ENCODE results near the gene PPP1R1A.

Gene PPP1R1A

GRCh38 chr12:54571193-54572188 is 17.0 kb downstream of the PPP1R1A start:
- no peak for DNase-seq (ENCODE audit: low spot score)

GRCh38 chr12:54569995-54570528 is 18.4 kb downstream of the PPP1R1A start:
- DNase-seq (ENCODE audit: low spot score) = no peak

GRCh38 chr12:54569072-54569471 is 19.4 kb downstream of the PPP1R1A start:
- no peak for DNase-seq (ENCODE audit: low spot score)

GRCh38 chr12:54566792-54567191 is 21.7 kb downstream of the PPP1R1A start:
- DNase-seq (ENCODE audit: low spot score) = no peak

DNA sequence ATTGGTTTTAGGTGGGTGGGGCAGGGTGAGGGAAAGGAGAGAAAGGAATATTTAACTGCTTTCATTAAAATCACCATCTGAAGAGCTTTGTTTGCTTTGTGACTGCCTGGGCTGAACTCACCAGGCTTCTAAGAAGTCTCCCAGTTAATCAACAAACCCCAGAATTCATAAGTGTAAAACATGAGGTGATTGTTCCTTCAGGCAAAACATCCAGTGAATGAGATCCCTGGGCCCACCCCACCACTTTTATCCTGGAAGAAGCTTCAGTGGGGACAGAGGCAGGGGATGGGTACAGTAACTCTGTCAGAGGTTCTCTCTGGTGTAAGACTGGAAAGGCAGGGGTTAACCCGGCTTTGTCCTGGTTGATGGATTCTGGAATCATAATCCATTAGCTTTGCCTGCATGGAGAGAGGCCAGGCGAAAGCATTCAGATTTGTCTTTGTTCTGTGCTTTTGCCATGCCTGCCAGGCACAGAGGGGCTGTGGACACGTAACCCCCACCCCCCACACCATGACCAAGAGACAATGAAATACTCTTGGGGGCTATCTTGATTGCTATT is 22.4 kb downstream of the PPP1R1A start:
- DNase-seq (ENCODE audit: low spot score) = no peak

DNA sequence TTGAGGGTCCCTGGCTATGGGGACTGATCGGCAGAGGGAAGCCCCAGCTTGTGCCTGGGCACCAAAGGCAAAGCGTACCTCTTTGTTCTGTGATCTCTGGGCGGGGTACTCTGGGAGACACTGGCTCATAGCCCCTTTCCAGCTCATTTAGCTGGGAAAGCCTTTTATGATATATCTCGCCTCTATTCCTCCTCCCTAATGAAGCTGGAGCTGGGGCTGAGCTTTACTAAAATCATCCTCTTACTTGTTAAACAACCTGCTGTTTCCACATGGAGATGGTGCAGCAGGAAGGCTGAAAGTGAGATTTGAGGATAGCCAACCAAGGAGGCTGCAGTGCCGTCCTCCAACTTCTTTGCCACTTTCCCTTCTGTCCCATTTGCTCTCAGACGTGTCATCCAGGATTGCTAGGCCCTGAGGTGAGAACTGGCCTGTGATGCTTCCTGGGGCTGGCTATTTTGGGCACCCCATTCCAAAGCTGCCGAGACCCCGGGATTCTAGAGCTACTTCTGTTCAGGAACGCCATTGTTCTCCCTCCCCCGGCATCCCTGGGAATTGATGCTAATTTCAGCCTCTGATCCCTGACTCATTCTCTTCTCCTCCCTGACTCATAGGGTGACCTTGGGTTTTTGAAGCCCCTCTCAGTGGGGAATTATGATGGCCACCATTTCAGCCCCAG is 23.0 kb downstream of the PPP1R1A start:
- no peak for DNase-seq (ENCODE audit: low spot score)

DNA sequence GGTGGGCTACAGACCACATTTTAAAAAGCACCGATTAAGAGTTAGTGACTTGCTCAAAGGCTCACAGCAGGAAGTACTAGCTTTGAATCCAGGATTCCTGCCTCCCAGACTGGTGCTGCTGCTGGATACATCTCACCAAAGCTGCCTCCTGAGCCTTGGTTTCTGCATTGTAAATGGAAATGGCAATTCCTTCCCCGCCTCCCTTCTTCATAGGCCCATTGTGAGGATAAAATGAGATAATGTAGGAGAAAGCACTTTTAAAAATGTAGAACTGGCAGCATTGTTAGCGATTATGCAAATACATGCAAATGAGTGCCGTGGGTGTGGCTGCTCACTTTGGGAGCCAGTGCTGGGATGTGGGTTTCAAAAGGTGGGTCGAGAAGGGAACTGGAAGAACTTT is 23.7 kb downstream of the PPP1R1A start:
- DNase-seq (ENCODE audit: low spot score) = no peak

DNA sequence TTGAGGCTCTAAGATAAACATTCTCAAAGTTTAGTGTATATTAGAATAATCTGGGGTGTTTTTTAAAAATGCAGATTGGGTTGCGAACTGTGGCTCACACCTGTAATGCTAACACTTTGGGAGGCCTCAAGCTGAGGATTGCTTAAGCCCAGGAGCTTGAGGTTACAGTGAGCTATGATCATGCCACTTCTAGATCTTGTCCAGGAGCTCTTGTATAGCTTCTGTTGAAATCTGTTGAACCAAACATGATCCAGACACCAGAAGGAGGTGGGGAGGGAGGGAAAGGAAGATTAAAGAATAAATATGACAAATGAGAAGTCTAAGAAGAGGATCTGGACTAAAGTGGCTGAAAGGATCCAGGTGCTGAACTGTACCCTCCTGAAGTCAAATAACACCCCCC is 24.7 kb downstream of the PPP1R1A start:
- DNase-seq (ENCODE audit: low spot score) = no peak

DNA sequence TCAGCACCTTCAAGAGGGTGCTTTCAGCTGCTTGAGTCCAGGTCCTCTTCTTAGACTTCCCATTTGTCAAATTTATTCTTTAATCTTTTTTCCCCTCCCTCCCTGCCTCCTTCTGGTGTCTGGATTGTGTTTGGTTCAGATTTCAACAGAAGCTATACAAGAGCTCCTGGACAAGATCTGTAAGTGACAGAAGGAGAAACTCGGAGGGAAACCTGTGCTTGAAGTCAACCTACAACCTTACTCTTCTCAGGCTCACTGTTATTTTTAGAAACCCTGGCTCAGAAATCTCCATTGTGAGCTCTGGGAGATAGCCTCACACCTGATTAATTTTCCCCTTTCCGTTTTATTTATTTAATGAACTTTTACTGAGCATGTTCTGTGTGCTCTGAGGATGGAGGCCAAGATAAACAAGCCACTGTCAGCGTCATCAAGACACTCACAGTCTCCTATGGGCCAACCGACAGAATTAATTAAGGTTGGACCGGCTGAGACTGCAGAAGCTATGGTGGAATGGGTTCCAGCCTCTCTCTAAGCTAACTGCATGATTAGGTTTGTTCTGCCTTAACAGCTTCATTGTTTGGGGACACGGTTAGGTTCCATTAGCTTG is 25.6 kb downstream of the PPP1R1A start:
- DNase-seq (ENCODE audit: low spot score) = no peak

- DNase-seq (ENCODE audit: low spot score) = no peak
Measured at GRCh38 chr12:54561164-54561563, 27.3 kb downstream of the PPP1R1A start.

GRCh38 chr12:54560374-54560858 is 28.0 kb downstream of the PPP1R1A start:
- peak; percentile 97 for DNase-seq (ENCODE audit: low spot score)

DNA sequence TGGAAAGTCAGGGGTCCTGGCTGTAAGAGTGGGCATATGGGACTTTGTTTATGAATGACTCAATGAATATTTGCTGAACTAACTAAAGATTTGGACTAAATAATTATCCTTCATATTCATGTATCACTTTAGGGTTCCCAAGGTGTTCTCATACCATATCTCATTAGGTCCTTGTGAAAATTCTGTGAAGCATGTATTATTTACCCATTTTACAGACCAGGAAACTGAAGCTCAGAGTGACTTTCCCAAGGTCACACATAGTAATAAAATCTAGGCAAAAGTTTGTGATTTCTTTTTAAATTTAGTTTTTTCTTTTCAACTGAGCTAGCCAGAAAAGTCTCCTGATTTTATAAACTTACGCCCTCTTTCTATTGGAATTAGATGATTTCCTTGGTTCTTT is 29.7 kb downstream of the PPP1R1A start:
- no peak for DNase-seq (ENCODE audit: low spot score)

DNA sequence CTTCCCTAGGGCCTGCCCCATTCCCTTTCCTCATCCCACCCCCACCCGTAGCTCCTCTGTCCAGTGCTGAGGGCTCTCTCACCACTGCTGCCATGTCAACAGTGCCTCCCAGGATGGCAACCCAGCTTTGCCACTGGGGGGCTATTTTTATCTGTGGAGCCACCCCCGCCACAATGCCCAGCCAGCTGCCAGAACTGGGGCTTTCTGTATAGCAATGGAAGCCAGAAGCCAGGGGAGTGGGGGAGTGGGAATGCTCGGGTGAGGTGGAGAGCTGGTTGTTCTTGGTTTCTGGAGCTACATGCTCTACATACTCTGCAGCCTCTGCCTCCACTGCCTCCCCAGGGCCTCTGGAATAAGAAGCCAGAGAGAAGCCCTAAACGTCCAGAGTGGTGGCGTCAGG is 30.1 kb downstream of the PPP1R1A start:
- no peak for DNase-seq (ENCODE audit: low spot score)

GRCh38 chr12:54555670-54556257 is 32.7 kb downstream of the PPP1R1A start:
- no peak for DNase-seq (ENCODE audit: low spot score)

DNA sequence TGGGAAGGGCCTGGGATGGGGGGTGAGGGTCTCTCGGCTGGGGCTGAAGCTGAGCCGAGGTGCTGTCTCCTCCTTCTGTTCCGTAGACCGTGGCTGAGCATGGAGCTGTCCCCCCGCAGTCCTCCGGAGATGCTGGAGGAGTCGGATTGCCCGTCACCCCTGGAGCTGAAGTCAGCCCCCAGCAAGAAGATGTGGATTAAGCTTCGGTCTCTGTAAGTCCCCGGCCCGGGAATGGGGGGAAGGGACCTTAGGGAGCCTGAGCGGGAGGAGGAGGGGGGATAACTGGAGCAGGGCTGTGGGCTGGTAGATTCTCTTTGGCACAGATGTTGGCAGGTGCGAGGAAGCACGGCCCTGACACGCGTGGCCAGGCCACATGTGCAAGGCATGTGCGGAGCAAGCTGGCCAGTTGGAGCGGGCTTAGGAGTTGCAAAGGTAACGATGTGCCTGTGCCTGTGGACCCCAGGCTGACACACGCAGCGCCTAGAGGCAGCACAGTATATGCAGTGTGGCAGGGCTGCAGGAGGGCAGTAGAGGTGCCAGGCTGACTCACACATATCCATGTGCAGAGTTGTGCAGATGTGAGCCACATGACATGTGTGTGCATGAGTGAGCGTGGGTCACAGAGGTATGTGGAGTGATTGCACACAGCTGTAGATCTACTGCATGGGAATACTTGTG is 38.5 kb downstream of the PPP1R1A start:
- DNase-seq (ENCODE audit: low spot score) = no peak

DNA sequence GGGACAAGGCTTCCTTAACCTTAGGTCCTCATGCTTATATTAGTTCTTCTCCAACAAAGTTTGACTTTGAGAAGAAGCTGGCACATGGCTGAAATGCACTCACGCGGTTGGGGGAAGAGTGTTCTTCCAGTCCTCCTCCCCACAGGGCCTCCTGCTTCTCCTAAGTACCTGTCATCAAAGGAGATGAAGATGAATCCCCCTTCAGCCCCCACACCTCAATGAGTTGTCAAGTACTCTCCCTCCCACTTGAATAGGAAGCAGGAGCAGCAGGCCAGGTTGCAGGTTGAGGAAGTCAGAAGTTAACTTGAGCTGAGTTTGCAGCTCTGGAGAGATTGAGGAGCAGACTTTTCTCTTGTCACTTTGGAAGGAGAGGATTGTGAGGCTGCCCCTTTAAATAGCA is 41.9 kb downstream of the PPP1R1A start:
- no peak for DNase-seq (ENCODE audit: low spot score)

DNA sequence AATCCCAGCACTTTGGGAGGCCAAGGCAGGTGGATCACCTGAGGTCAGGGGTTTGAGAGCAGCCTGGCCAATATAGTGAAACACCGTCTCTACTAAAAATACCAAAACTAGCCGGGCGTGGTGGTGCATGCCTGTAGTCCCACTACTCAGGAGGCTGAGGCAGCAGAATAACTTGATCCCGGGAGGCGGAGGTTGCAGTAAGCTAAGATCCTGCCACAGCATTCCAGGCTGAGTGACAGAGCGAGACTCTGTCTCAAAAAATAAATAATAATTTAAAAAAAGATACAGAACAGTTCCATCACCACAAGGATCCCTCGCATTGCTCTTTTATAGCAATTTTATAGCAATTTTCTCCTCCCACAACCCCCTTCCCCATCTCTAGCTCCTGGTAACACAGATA is 43.7 kb downstream of the PPP1R1A start:
- DNase-seq (ENCODE audit: low spot score) = no peak

- no peak for DNase-seq (ENCODE audit: low spot score)
Measured at GRCh38 chr12:54543526-54543925, 44.9 kb downstream of the PPP1R1A start.

GRCh38 chr12:54541751-54542290 is 46.6 kb downstream of the PPP1R1A start:
- DNase-seq (ENCODE audit: low spot score) = no peak

DNA sequence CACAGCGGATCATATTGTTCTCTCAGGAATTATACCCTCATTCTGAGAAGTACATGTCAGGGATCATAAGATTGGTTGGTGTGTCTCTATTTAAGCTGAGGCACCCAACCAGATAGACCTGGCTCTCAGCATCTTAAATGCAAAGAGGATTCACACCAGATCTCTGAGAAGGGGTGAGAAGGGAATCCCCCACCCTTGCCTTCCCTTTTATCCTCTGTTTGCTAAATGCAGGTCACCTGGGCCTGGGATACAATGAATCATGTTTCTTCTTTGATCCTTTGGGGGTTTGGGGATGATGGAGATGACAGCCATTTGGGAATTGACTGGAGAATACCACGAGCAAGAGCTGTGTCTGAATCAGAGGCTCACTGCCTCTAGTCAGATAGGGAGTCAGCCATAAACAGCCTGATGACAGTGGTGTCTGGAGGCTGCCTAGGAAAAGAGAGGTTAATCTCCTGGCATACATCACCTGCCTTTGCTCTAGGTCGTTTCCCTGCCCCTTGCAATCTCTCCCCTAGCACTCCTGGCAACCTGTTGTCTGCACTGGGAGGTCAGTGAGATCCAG is 50.2 kb downstream of the PPP1R1A start:
- DNase-seq (ENCODE audit: low spot score) = no peak
